AG09309 (cell line): ENCODE data around the gene ZC3H13.

Source experiments
- DNase-seq: peaks from one replicate; pipeline ENCODE4 v3.0.0-alpha.2; 2010; ENCODE audit warnings: low read depth
- H3K4me3 ChIP-seq: 2 replicates; pipeline ENCODE4 v1.5.1; 2011; ENCODE audit warnings: mild to moderate bottlenecking, low read depth, low read length, moderate library complexity; ENCODE audit not compliant: control insufficient read depth
- CTCF ChIP-seq: IDR thresholded peaks from 2 replicates; pipeline ENCODE4 v1.5.1; 2011; ENCODE audit warnings: mild to moderate bottlenecking, low read depth, low read length, inconsistent platforms; ENCODE audit not compliant: insufficient read depth, control insufficient read depth; ENCODE audit errors: missing control alignments

The ZC3H13 gene

DNA sequence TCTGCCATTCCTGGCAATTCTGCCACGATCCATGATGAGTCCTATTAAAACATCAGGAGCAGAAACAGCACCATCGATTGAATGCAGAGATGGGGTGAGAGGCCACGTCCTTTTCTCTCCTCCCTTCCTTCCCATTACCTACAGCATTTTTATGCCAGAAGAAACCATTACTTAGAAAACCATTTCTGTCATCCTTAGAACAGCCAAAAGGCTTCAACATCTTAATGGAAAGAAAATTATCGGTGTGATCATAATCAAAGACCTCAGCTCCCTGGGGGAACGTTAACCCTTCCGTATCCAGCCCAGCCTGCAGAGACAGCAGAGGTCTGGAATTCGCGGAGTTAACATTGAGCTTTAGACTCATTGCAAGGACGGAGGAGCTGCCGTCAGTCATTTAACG is 145.0 kb downstream of the ZC3H13 start:
- no peak overlapping the region for H3K4me3 ChIP-seq
- no peak for DNase-seq
- no peak for TF ChIP-seq CTCF
